HFF-Myc (cell line): ENCODE data around the gene VPS54.
"Not testable (repeated sequence)": the region's sequence is repeated elsewhere in the genome, so short reads cannot be mapped to it uniquely, and the experiment has no call there.

Experiments
- DNase-seq: peaks from one replicate; pipeline ENCODE4 v3.0.0-alpha.2; 2011; ENCODE audit warnings: low read depth; ENCODE audit errors: extremely low read depth
- H3K4me3 ChIP-seq: replicated peaks from 2 replicates; pipeline ENCODE4 v1.5.1; 2011; ENCODE audit warnings: low read depth, mild to moderate bottlenecking, control low read depth, low read length
- CTCF ChIP-seq: IDR thresholded peaks from 2 replicates; pipeline ENCODE4 v1.5.1; 2012; ENCODE audit warnings: mild to moderate bottlenecking, low read depth, low read length, control low read depth; ENCODE audit errors: missing control alignments

The VPS54 gene

GRCh38 chr2:63992061-63992685 is 27.1 kb downstream of the VPS54 start:
- H3K4me3 ChIP-seq: no peak overlapping the region
- no peak for DNase-seq

GRCh38 chr2:63991173-63991999 is 27.8 kb downstream of the VPS54 start:
- H3K4me3 ChIP-seq, DNase-seq: not testable (repeated sequence)

More at GRCh38 chr2:63992061-63992685, 27.1 kb downstream of the VPS54 start:
- TF ChIP-seq CTCF: no peak

- TF ChIP-seq CTCF: no peak
- DNase-seq: no peak
- H3K4me3 ChIP-seq: no peak overlapping the region
Observed at GRCh38 chr2:63990072-63990471, 29.2 kb downstream of the VPS54 start.

- not testable (repeated sequence) for DNase-seq, H3K4me3 ChIP-seq
Observed at GRCh38 chr2:63988842-63989436, 30.3 kb downstream of the VPS54 start.

- no peak for TF ChIP-seq CTCF
Observed at GRCh38 chr2:63984606-63985359, 34.4 kb downstream of the VPS54 start.

GRCh38 chr2:63983986-63984605 is 35.1 kb downstream of the VPS54 start:
- no peak overlapping the region for H3K4me3 ChIP-seq
- DNase-seq: no peak
- no peak for TF ChIP-seq CTCF

More at GRCh38 chr2:63984606-63985359, 34.4 kb downstream of the VPS54 start:
- no peak overlapping the region for H3K4me3 ChIP-seq
- DNase-seq: no peak

- DNase-seq: no peak
- TF ChIP-seq CTCF: no peak
- no peak overlapping the region for H3K4me3 ChIP-seq
Observed at GRCh38 chr2:63982335-63982734, 36.9 kb downstream of the VPS54 start.
